A549 treated with GW870086 at 1 μM for 4 hours (cell line): ENCODE measurements around the gene TM7SF3. TPM values are rescaled to one million over a fixed set of nuclear protein-coding genes. Genes with fewer than 3 reads are reported as not detected.

Source experiments
- total RNA-seq: library from RNA; stranded (reverse); fragments of 200-300 nt; extraction: Qiagen RNA extraction; gene quantifications from 5 replicates; pipeline ENCODE4 v1.2.3, GENCODE V29; 2022; ENCODE audit warnings: low read depth

TM7SF3 gene
- 66.1 to 78.4 TPM (median 75.5 TPM) in 5 replicates for total RNA-seq

DNA sequence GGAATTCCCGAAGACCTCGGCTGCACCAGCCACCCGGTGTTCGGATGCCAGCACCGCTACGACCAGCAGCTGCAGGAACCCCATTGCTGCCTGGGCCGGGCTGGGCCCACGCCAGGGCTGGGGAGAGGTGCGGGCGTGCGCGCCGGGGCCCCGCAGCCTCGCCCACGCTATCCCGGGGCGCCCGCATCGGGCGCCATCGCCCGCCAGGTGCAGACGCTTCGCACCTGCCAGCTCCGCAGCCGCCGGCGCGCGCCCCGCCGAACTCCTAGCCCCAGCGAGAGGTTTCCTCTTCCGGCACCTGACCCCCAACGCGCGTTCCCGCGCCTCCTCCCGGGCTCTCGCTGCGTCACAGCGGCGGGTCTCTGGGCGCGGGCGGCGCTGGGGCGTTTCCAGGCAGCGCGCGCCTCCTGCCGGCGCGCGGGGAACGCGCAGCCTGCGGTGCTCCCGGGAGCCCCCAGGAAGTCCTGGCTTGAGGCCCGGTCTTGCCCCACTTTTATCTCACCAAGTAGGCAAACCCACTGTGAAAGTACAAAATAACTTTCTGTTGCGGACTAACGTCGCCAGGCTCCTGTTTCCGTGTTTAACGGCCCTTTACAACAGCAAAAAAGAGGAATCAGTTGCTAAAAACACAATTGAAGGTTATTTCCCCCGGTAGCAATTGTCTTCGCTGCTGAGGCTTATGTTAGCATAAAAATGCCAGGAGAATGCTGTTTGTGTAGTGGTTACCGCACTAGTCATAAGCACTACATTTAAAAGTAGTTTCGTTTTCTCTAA lies at the start of gene TM7SF3:
Gene TM7SF3 (minus strand): TSS at position 300 of the 774 bp plus-strand sequence. CDS start 216 bp downstream, at position 84.

DNA sequence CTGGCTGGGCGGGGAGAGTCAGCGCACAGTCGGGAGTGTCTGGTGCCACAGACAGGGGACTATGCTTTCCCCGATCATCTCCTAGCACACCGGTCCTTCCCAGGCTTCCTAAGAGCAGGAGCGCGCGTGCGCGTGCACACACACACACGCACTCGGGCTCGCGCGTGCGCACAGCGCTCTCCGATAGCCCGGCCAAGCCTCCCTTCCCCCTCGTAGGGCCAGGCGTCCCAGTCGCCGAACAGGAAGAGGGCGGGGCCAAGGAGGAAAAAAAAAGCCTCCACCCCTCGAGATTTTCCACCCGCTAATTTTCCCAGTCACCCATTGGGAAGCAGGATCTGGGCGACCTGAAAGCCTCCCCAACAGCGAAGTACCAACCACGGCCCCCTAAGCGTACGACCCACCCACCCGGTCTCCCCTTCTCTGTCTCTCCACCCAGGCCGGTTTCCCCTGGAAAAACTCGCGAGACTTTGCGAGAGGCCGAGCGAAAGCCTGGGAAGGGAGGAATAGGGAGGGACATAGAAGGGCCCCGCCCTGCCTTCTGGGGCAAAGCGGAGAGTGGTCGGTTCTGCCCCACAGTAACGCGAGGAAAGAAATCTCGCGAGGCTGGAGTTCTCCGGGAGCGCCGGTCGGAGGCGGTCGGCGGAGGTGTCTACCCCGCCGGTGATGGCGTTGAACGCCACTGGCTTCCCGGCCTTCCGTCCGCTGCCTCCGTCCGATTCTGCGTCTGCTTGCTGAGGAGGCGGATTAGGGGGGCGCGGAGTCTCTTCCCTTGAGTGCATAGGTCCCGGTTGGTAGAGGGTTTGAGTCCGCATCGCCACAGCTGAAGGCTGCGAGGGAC lies 76.1 kb downstream of the TM7SF3 start, which contains the start of the genes FGFR1OP2 and INTS13:
Gene FGFR1OP2 (plus strand): TSS at position 608 of the 838 bp plus-strand sequence. CDS start 15,689 bp downstream, outside the sequence.
Gene INTS13 (minus strand): TSS at position 119 of the 838 bp plus-strand sequence. CDS start 1,178 bp downstream, outside the sequence.

Other genes starting within 250 kb of the TM7SF3 start
- gene ITPR2, start 181.2 kb downstream of the TM7SF3 start, total RNA-seq, result 1.3 to 3.5 TPM (median 3.1 TPM) in 5 replicates
- 19.4 to 28.0 TPM (median 23.8 TPM) in 5 replicates for gene INTS13, start 76.4 kb downstream of the TM7SF3 start, total RNA-seq
- gene FGFR1OP2, start 75.9 kb downstream of the TM7SF3 start, total RNA-seq, result 25.7 to 32.7 TPM (median 28.4 TPM) in 5 replicates
- 23.7 to 32.3 TPM (median 28.7 TPM) in 5 replicates for gene MED21, start 8.2 kb upstream of the TM7SF3 start, total RNA-seq
- not detected in 5 replicates for gene C12orf71, start 68.2 kb upstream of the TM7SF3 start, total RNA-seq
- 10.5 to 14.2 TPM (median 11.6 TPM) in 5 replicates for gene STK38L, start 229.9 kb upstream of the TM7SF3 start, total RNA-seq